Gastroesophageal sphincter (tissue), 3 donors: Measurements from ENCODE around the gene DENND4C.

Source experiments
- CTCF ChIP-seq, 4 experiments: fragments of 200-600 bp in 2 of 4; fragments of 450-650 bp in 2 of 4; sonication (generic) in 1 of 4; IDR thresholded peaks; one replicate each; pipeline ENCODE4 v1.5.1; 2017 to 2019; ENCODE audit warnings: antibody characterized with exemption in 4 of 4, mild to moderate bottlenecking in 2 of 4, moderate library complexity in 2 of 4
- POLR2A ChIP-seq, 2 donors: fragments of 450-650 bp; IDR thresholded peaks; one replicate each; pipeline ENCODE4 v1.6.1; 2017; ENCODE audit warnings: antibody characterized with exemption in 2 of 2, mild to moderate bottlenecking in 2 of 2, moderate library complexity in 1 of 2
- POLR2AphosphoS5 ChIP-seq: sonication (generic); formaldehyde crosslinking; IDR thresholded peaks from one replicate; pipeline ENCODE4 v1.6.1; 2017; ENCODE audit warnings: antibody characterized with exemption

- no peak for TF ChIP-seq POLR2AphosphoS5
- TF ChIP-seq POLR2A (IDR thresholded peaks at IDR 0.05): no peak
- no peak for TF ChIP-seq CTCF (IDR thresholded peaks at IDR 0.05)
Observed at GRCh38 chr9:19231126-19231903, 822 bp downstream of the DENND4C start.
